HG03103 (cell line): ENCODE results near the gene OR5D16.
"Not testable (repeated sequence)": the region's sequence is repeated elsewhere in the genome, so short reads cannot be mapped to it uniquely, and the experiment has no call there.

ENCODE experiments used
- ATAC-seq: cut with Tn5 transposase; IDR thresholded peaks from one replicate; pipeline ENCODE4 v1.9.1; 2021; ENCODE audit warnings: low read depth; ENCODE audit not compliant: unreplicated experiment

Gene OR5D16

DNA sequence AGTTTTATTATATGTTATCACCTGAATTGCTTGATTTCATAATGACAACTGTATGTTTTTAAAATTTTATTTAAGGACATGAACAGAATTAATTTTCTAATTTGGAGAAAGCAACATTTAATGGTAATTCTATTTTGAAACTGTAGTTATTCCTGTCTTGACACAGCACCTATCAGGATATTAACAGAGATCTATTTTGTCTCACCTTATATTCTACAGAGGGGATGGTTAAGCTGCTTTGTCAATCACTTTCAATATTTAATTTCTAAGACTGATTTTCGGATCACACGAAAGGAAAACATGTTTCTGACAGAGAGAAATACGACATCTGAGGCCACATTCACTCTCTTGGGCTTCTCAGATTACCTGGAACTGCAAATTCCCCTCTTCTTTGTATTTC is at the start of gene OR5D16:
Gene OR5D16, plus strand, starts transcription at position 301 of the 400 bp plus-strand sequence. Its CDS starts 0 bp downstream, at position 301.
- ATAC-seq = no peak

GRCh38 chr11:55791606-55792005 is 46.9 kb upstream of the OR5D16 start:
- no peak for ATAC-seq

DNA sequence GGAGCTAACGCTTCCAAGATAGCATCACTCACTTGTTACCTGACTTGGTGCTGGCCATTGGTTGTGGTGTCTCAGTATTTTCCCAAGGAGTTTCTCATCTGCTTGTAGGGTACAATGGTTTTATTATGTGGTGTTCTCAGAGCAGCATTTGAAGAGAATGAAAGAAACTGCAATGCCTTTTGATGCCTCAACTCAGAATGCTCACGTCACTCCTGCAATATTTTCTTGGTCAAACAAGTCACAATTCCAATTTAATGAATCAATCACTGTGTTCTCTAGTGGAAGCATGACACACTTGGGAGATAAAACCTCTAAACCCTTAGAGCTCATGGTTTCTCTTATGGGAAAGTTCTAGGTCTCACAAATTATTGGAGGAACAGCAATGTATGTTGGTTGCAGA is 45.2 kb upstream of the OR5D16 start:
- no peak for ATAC-seq

GRCh38 chr11:55795256-55795655 is 43.3 kb upstream of the OR5D16 start, which contains the start of gene OR5D14:
Gene OR5D14, plus strand, starts transcription at chr11:55795556. Its CDS starts 0 bp downstream, at chr11:55795556.
- ATAC-seq = no peak

DNA sequence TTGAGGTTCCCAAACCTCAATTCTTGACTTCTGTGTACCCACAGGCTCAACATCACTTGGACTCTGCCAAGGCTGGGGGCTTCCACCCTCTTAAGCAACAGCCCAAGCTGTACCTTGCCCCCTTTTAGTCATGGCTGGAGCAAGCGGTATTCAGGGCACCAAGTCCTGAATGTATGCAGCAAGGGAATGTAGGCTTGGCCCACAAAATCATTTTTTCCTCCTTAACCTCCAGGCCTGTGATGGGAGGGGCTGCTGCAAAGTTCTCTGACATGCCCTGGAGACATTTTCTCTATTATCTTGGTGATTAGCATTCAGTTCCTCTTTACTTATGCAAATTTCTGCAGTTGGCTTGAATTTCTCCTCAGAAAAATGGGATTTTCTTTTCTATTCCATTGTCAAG is 32.3 kb upstream of the OR5D16 start:
- ATAC-seq = no peak

DNA sequence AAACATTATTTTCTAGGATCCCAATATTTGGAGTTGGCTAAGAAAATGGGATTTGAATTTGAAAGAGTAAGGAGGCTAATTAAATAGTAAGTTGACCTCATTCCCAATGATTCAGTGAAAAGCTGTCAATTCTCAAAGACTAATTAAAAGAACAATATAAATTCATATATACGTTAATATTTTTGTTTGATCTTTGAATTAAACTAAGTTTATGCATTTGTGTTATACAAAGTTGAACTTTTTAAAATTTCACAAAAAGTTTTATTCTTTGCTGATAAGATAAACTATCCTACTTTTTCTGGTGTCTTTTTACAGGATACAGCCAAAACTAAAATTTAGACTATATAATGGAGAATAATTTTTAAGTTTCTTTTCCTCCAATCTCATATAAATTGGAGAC is 27.5 kb upstream of the OR5D16 start, which contains the start of gene OR5L1:
Gene OR5L1, plus strand, starts transcription at position 301 of the 400 bp plus-strand sequence. CDS start 100 bp downstream, outside the sequence.
- ATAC-seq = no peak

DNA sequence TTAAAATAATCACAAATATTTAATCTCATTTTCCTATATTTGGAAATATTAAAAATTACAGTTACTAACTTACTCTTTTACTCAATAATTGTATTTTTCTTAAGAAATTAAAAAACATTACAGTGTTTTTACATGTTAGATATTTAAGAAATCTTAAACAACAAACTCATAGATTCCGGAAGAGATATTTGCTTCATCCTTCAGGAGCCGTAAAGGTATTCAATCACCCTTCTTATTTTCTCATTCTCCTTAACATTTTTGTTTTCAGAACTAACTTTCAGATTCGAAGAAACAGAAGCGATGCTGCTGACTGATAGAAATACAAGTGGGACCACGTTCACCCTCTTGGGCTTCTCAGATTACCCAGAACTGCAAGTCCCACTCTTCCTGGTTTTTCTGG is 19.2 kb upstream of the OR5D16 start, which contains the start of gene OR5D18:
Gene OR5D18, plus strand, starts transcription at position 301 of the 400 bp plus-strand sequence. Its CDS starts 0 bp downstream, at position 301.
- ATAC-seq = no peak

- no peak for ATAC-seq
Measured at GRCh38 chr11:55826919-55827318, 11.6 kb upstream of the OR5D16 start, which contains the start of gene OR5L2. Gene OR5L2, plus strand, starts transcription at chr11:55827219. Its CDS starts 0 bp downstream, at chr11:55827219.

DNA sequence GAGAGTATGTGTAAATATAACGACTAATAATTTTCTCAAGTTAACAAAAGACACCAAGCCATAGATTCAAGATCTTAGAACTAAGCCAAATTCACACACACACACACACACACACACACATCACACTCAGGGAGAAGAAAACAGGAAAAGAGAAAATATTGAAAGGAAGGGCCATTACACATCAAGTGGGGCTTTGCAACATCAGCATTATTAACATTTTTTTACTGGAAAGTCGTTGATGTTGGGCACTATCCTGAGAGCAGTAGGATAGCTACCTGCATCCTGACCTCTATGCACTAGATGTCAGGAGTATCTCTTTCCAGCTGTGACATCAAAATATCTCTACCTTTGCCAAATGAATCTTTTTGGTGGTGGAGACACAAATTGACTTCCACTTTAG is 8.9 kb downstream of the OR5D16 start:
- ATAC-seq = no peak

- ATAC-seq = no peak
Measured at GRCh38 chr11:55849037-55849436, 10.5 kb downstream of the OR5D16 start.

GRCh38 chr11:55852141-55852540 is 13.6 kb downstream of the OR5D16 start:
- ATAC-seq = no peak

DNA sequence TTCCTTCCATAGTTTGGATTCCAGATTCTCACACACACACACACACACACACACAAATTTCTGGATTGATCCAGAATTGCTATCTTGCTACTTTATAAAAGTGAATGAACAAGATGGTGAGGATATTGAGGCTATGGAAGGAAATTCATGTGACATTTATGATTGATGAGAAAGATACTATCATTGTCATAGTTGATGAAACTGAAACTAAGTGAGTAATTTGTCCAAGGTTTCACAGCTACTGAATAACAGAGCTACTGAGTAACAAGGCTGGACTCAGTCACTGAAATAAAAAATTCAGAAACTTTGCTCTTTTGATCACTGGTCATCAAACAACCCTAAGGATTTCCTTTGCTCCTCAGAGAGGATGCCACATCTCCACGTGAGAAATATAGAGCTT is 16.2 kb downstream of the OR5D16 start:
- no peak for ATAC-seq

DNA sequence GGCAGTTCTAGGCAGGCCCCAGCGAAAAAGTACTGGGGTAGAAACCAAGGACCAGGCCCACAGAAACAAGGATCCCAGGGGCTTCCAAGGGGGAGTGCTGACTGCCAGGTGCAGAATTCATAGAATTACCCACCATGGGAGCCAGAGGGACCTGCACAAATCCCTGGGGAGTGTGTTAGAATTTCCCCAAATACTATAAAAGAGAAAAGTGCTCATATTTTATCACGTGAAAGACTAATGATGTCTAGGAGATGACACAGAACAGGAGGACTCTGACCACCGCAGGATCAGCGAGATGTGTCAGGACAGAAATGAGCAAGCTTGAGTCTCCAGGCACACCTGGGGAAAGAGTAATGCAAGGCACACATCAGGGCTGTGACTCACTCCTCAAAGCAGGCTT is 28.8 kb downstream of the OR5D16 start:
- not testable (repeated sequence) for ATAC-seq

- not testable (repeated sequence) for ATAC-seq
Measured at GRCh38 chr11:55872731-55873130, 34.2 kb downstream of the OR5D16 start.

- ATAC-seq = not testable (repeated sequence)
Measured at GRCh38 chr11:55873146-55873545, 34.6 kb downstream of the OR5D16 start.

GRCh38 chr11:55882997-55883396 is 44.4 kb downstream of the OR5D16 start, which contains the start of gene TRIM51:
Gene TRIM51, plus strand, starts transcription at chr11:55883297. Its CDS starts 2,132 bp downstream, at chr11:55885429.
- not testable (repeated sequence) for ATAC-seq

- ATAC-seq = not testable (repeated sequence)
Measured at GRCh38 chr11:55884995-55885394, 46.4 kb downstream of the OR5D16 start.

DNA sequence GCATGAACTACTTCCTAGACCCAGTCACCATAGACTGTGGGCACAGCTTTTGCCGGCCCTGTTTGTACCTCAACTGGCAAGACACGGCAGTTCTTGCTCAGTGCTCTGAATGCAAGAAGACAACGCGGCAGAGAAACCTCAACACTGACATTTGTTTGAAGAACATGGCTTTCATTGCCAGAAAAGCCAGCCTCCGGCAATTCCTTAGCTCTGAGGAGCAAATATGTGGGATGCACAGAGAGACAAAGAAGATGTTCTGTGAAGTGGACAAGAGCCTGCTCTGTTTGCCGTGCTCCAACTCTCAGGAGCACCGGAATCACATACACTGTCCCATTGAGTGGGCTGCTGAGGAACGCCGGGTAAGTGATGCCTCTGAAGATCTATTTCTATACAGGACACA is 46.9 kb downstream of the OR5D16 start:
- ATAC-seq = not testable (repeated sequence)
